Astrocyte of the spinal cord (primary cell): ENCODE data around the gene PDGFRB.

Experiments used
- DNase-seq: peaks from one replicate; pipeline ENCODE4 v3.0.0; 2011; ENCODE audit warnings: low read depth, low spot score
- H3K4me3 ChIP-seq: 2 replicates; pipeline ENCODE4 v1.5.1; 2011; ENCODE audit warnings: low read depth, mild to moderate bottlenecking, low read length, moderate library complexity
- CTCF ChIP-seq: IDR thresholded peaks from 2 replicates; pipeline ENCODE4 v1.5.1; 2012; ENCODE audit warnings: low read depth, mild to moderate bottlenecking, low read length, inconsistent platforms
- in situ Hi-C: cut with HindIII; loops from 2 replicates; pipeline ENCODE4 v1.10.0; 2017; ENCODE audit warnings: low sequenced_read_pairs

Gene PDGFRB

GRCh38 chr5:150196514-150196913, 40.9 kb upstream of the PDGFRB start:
- in situ Hi-C loops: no loop called here

GRCh38 chr5:150195736-150196485, 40.3 kb upstream of the PDGFRB start:
- H3K4me3 ChIP-seq: no peak overlapping the region
- in situ Hi-C loops: no loop called here
- no peak for DNase-seq
- TF ChIP-seq CTCF: no peak

More at GRCh38 chr5:150196514-150196913, 40.9 kb upstream of the PDGFRB start:
- DNase-seq: no peak
- no peak for TF ChIP-seq CTCF
- no peak overlapping the region for H3K4me3 ChIP-seq

GRCh38 chr5:150192462-150192861, 36.8 kb upstream of the PDGFRB start:
- DNase-seq: no peak
- in situ Hi-C loops: no loop called here
- no peak overlapping the region for H3K4me3 ChIP-seq
- TF ChIP-seq CTCF: no peak

GRCh38 chr5:150190987-150191386, 35.3 kb upstream of the PDGFRB start:
- no peak for DNase-seq
- no peak overlapping the region for H3K4me3 ChIP-seq
- in situ Hi-C loops: no loop called here
- TF ChIP-seq CTCF: no peak

- no peak overlapping the region for H3K4me3 ChIP-seq
- TF ChIP-seq CTCF: no peak
- DNase-seq: no peak
- in situ Hi-C loops: no loop called here
Observed at GRCh38 chr5:150190503-150190979, 34.9 kb upstream of the PDGFRB start.

- no peak within 1 kb of the TSS for H3K4me3 ChIP-seq
- in situ Hi-C loops: no loop called here
- no peak for TF ChIP-seq CTCF
- no peak for DNase-seq
Observed at GRCh38 chr5:150189728-150190502, 34.3 kb upstream of the PDGFRB start, which contains the start of gene SLC6A7. SLC6A7 (plus strand) TSS chr5:150190062; CDS start chr5:150190328, 266 bp downstream.
